HFF-Myc (cell line): Measurements from ENCODE around the gene ZFYVE16.

Source experiments
- DNase-seq: peaks from one replicate; pipeline ENCODE4 v3.0.0-alpha.2; 2011; ENCODE audit warnings: low read depth; ENCODE audit errors: extremely low read depth
- H3K4me3 ChIP-seq: replicated peaks from 2 replicates; pipeline ENCODE4 v1.5.1; 2011; ENCODE audit warnings: low read depth, mild to moderate bottlenecking, control low read depth, low read length
- CTCF ChIP-seq: IDR thresholded peaks from 2 replicates; pipeline ENCODE4 v1.5.1; 2012; ENCODE audit warnings: mild to moderate bottlenecking, low read depth, low read length, control low read depth; ENCODE audit errors: missing control alignments

Gene ZFYVE16

GRCh38 chr5:80474929-80475328 lies 67.1 kb downstream of the ZFYVE16 start:
- DNase-seq: no peak
- H3K4me3 ChIP-seq: no peak overlapping the region
- TF ChIP-seq CTCF: no peak

GRCh38 chr5:80479713-80480112 lies 71.8 kb downstream of the ZFYVE16 start:
- no peak overlapping the region for H3K4me3 ChIP-seq
- TF ChIP-seq CTCF: no peak
- no peak for DNase-seq

GRCh38 chr5:80480354-80480753 lies 72.5 kb downstream of the ZFYVE16 start:
- no peak for TF ChIP-seq CTCF
- no peak for DNase-seq

GRCh38 chr5:80481019-80481893 lies 73.4 kb downstream of the ZFYVE16 start:
- peak; percentile 94 for TF ChIP-seq CTCF
- H3K4me3 ChIP-seq: no peak overlapping the region
- peak; percentile 56 for DNase-seq

More at GRCh38 chr5:80480354-80480753, 72.5 kb downstream of the ZFYVE16 start:
- H3K4me3 ChIP-seq: no peak overlapping the region

DNA sequence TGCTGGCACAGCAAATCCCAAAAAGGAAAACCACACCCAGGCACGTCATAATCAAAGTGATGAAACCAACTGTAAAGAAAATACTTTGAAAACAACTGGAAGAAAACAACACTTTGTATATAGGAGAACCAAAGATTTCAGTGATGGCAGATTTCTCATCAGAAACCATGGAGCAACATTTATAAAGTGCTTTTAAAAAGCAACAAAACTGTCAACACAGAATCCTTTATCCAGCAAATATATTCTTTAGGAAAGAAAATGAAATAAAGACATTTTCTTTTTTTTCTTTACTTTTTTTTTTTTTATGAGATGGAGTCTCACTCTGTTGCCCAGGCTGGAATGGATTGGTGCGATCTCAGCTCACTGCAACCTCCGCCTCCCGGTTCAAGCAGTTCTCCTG lies 74.7 kb downstream of the ZFYVE16 start:
- no peak for DNase-seq
- no peak for TF ChIP-seq CTCF
- no peak overlapping the region for H3K4me3 ChIP-seq

GRCh38 chr5:80483636-80484232 lies 75.9 kb downstream of the ZFYVE16 start:
- no peak overlapping the region for H3K4me3 ChIP-seq
- no peak for DNase-seq
- TF ChIP-seq CTCF: no peak
